DOHH2 (cell line): Measurements from ENCODE around the gene VGLL4.

Source experiments
- CTCF ChIP-seq: fragments of 200-600 bp; sonication (generic); IDR thresholded peaks from one replicate; pipeline ENCODE4 v1.5.1; 2014; ENCODE audit warnings: antibody characterized with exemption, mild to moderate bottlenecking, low read depth, low read length; ENCODE audit not compliant: poor library complexity, severe bottlenecking
- EZH2phosphoT487 ChIP-seq: fragments of 200-600 bp; sonication (generic); IDR thresholded peaks from 2 replicates; pipeline ENCODE4 v1.6.1; 2017; ENCODE audit warnings: borderline replicate concordance, mild to moderate bottlenecking, antibody characterized with exemption, low read length, moderate library complexity, mixed read lengths

GRCh38 chr3:11584570-11584969 is 59.1 kb downstream of the VGLL4 start:
- TF ChIP-seq CTCF (no peak), EZH2phosphoT487 (no peak)
